ENCODE results near the gene GRM8.

GRM8 gene

DNA sequence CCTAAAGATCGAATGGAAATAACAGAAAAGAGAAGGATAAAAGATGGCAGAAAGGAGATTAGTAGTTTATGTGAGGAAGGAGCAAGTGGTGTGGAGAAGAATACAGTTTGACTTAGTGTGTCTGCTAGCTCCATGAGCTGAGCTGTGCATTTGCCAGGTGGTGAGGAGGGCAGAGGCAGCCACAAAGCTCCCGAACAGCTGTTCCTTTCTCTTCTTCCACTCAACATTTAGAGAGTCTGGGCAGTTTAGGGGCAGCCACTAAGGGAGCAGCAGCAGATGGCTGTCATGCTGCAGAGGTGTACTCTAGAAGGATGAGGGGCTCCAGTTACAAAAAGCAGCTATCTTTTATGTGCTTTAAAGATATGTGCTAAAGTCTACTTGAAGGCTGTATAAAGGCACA lies 674.4 kb downstream of the GRM8 start:
- in situ Hi-C loops (cut with MboI; ENCODE audit: low pct_unique_long_range_greater_than_20kb, low sequenced_read_pairs, unreplicated experiment): no loop called here
- TF ChIP-seq CTCF (IDR thresholded peaks at IDR 0.05; ENCODE audit: extremely low read depth, insufficient read depth, missing control alignments): no peak
- no peak for DNase-seq (ENCODE audit: low spot score)

DNA sequence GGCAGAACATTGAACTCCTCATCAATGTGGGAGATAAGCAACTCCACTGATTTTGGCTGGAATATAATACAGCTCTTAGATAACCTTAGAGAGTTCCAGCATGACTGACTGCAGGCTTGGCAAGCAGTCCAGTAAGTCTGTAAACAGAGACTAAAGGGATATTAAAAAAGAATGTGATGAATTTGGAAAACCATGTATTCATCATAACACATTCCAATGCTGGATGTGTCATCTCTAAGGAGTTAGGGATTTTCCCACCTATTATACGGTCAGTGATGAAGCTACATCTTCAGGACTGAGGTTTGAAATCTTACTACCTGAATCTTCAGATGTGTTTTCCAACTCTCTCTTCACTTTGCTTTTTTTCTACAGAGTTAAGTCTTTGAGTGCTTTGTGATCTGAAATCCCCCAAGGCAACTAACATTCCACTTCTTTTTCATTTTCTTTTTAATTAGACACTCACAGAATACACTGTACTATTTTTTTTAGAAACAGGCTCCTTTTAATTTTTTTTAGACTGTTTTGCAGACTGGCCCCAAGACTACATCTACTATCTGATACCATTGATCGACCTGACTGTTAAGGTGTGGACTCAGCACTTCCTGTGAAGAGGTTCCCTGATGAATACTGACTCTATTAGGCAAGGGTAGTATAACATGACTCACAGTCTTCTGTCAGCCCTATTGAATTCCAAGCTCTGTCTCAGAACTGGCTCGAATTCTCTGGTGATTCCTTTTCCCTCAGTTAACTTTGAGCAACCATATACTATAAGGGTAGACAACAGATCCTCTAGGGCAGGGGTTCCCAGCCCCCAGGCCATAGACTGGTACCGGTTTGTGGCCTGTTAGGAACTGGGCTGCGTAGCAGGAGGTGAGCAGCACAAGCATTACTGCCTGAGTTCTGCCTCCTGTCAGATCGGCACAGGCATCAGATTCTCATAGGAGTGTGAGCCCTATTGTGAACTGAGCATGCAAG lies 678.2 kb downstream of the GRM8 start:
- TF ChIP-seq CTCF (IDR thresholded peaks at IDR 0.05; ENCODE audit: extremely low read depth, insufficient read depth, missing control alignments): no peak
- no peak for DNase-seq (ENCODE audit: low spot score)
- in situ Hi-C loops (cut with MboI; ENCODE audit: low pct_unique_long_range_greater_than_20kb, low sequenced_read_pairs, unreplicated experiment): no loop called here

DNA sequence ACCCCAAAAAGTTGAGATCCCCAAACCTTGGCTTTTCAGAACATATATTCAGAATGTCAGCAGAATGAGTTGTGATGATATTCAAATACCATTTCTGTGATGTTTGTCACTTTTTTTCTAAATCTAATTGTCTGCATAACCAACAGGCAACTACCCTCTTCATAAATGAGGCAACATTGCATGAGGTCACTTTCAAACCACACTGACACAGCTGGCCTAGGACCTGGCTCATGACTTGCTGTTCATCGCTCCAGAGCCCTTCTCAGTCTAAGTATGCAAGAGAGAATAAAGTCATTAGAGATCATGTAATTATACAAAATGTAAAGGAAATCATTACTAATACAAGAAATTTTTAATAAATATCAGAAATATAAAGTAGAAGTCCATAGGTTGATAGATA lies 681.9 kb downstream of the GRM8 start:
- no peak for DNase-seq (ENCODE audit: low spot score)
- in situ Hi-C loops (cut with MboI; ENCODE audit: low pct_unique_long_range_greater_than_20kb, low sequenced_read_pairs, unreplicated experiment): no loop called here
- TF ChIP-seq CTCF (IDR thresholded peaks at IDR 0.05; ENCODE audit: extremely low read depth, insufficient read depth, missing control alignments): no peak

DNA sequence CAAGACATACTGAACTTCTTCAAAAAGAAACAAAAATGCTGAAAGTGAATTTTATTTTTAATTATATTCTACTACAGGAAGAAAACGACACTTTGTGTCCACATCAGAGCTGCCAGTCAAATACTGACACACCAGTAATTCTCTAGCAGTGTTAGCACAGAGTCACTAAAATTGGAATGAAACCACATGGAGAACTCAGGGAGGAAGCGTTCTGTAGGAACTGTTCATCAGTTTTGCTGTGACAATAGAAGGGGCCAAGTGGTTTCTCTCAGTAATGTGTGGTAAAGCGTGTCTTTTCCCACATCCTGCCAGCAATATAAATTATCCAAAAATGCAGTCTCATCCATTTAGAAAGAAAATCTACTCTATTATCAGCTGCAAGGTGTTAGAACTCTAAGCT lies 683.3 kb downstream of the GRM8 start:
- in situ Hi-C loops (cut with MboI; ENCODE audit: low pct_unique_long_range_greater_than_20kb, low sequenced_read_pairs, unreplicated experiment): no loop called here
- no peak for TF ChIP-seq CTCF (IDR thresholded peaks at IDR 0.05; ENCODE audit: extremely low read depth, insufficient read depth, missing control alignments)
- DNase-seq (ENCODE audit: low spot score): no peak

DNA sequence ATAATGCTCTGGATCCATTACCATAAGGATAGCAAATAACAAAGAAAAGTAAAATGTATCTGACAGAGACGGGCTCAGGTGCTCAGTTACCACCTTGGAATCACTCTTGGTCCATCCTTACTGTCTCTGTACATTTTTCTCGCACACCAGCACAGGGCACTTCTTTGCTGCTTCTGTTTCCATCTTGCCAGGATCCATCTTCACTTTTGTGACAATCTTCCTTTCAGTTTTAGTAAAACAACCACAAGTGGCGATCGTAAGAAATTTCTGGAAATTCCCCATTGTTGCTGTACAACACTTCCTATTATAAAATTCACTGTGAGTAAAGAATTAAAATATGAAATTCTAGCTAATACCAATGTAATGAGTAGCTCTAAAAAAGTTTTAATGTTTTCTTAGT lies 695.5 kb downstream of the GRM8 start:
- peak; percentile 7 for DNase-seq (ENCODE audit: low spot score)
- in situ Hi-C loops (cut with MboI; ENCODE audit: low pct_unique_long_range_greater_than_20kb, low sequenced_read_pairs, unreplicated experiment): no loop called here
- TF ChIP-seq CTCF (IDR thresholded peaks at IDR 0.05; ENCODE audit: extremely low read depth, insufficient read depth, missing control alignments): no peak

DNA sequence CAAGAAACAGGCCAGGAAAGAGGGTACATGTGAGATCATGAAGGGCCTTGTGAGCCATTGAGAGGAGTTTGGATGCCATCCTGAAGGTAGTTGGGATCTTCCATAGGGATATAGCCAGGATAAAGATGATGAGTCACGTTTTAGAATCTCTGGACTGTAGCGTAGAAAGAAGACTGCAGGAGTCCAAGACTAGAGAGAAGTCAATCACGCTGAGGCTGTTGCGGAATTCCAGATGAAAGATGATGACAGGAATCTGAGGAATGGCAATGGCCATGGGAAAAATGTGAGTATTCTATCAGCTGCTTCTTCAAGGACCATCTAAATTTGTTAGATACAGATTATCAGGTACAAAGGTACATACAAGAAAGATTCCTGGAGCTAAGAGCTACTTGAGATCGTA lies 711.3 kb downstream of the GRM8 start:
- no peak for DNase-seq (ENCODE audit: low spot score)
- no peak for TF ChIP-seq CTCF (IDR thresholded peaks at IDR 0.05; ENCODE audit: extremely low read depth, insufficient read depth, missing control alignments)
- in situ Hi-C loops (cut with MboI; ENCODE audit: low pct_unique_long_range_greater_than_20kb, low sequenced_read_pairs, unreplicated experiment): no loop called here
